Vagina (tissue), 2 donors: Measurements from ENCODE around the gene GNG14.

Experiments used
- POLR2A ChIP-seq, 2 donors: fragments of 450-650 bp; IDR thresholded peaks; one replicate each; pipeline ENCODE4 v1.6.1; 2017; ENCODE audit warnings: antibody characterized with exemption in 2 of 2, mild to moderate bottlenecking in 2 of 2, moderate library complexity in 2 of 2
- POLR2AphosphoS5 ChIP-seq, 2 donors: sonication (generic); formaldehyde crosslinking; IDR thresholded peaks; one replicate each; pipeline ENCODE4 v1.9.0; 2017; ENCODE audit warnings: antibody characterized with exemption in 2 of 2, mild to moderate bottlenecking in 2 of 2, low read depth in 1 of 2; ENCODE audit not compliant: insufficient read depth in 1 of 2
- TF ChIP-seq, protein P1 (sequence below), 3 experiments: fragments of 450-650 bp in 2 of 3; fragments of 200-600 bp in 1 of 3; sonication (generic) in 1 of 3; IDR thresholded peaks; one replicate each; pipeline ENCODE4 v1.5.1; 2017 to 2019; ENCODE audit warnings: antibody characterized with exemption in 3 of 3, mild to moderate bottlenecking in 2 of 3, moderate library complexity in 2 of 3

DNA sequence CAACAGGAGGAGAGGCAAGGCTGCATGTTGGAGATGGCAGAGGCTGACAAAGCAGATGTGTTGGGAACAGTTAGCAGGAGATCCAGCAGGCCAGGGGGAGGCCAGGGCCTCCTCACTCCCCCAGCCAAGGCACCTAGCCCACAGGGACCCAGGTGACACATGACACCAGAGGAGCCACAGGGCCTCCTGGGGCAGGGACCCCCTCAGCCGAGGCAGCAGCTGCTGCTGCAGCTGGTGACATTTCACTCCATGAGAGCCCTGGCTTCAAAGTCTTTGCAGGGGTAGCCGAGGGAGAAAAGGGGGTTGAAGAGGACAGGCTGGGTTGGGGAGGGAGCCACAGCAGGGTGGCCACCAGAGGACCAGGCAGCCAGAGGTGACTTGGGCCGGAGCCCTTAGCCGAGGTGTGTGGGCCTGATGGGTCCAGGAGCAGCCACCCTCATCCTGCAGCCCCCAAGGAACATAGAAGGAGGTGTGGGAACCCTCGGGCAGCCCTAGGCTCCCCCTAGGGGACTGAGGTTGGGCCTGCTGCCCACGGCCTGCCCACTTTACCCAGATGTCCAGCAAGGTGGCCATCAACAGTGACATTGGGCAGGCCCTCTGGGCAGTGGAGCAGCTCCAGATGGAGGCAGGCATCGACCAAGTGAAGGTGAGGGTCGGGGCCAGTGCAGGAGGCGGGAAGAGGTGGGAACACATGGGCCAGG is at the start of gene GNG14:
- TF ChIP-seq, protein P1, sequence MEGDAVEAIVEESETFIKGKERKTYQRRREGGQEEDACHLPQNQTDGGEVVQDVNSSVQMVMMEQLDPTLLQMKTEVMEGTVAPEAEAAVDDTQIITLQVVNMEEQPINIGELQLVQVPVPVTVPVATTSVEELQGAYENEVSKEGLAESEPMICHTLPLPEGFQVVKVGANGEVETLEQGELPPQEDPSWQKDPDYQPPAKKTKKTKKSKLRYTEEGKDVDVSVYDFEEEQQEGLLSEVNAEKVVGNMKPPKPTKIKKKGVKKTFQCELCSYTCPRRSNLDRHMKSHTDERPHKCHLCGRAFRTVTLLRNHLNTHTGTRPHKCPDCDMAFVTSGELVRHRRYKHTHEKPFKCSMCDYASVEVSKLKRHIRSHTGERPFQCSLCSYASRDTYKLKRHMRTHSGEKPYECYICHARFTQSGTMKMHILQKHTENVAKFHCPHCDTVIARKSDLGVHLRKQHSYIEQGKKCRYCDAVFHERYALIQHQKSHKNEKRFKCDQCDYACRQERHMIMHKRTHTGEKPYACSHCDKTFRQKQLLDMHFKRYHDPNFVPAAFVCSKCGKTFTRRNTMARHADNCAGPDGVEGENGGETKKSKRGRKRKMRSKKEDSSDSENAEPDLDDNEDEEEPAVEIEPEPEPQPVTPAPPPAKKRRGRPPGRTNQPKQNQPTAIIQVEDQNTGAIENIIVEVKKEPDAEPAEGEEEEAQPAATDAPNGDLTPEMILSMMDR (IDR thresholded peaks at IDR 0.05), result no peak
- TF ChIP-seq POLR2A (IDR thresholded peaks at IDR 0.05), result no peak
- no peak for TF ChIP-seq POLR2AphosphoS5 (IDR thresholded peaks at IDR 0.05; ENCODE audit: insufficient read depth in 1 of 2, low read depth in 1 of 2)
